GM13976 (cell line): ENCODE data around the gene CLEC4G.
A peak's percentile ranks its signal among the peaks of the same experiment; 100 is the strongest.

ENCODE experiments used
- DNase-seq: peaks from one replicate; pipeline ENCODE4 v3.0.0; 2012; ENCODE audit warnings: low spot score
- in situ Hi-C: fragments of 300-500 bp; cut with MboI; formaldehyde crosslinking; loops from one replicate; pipeline ENCODE4 v1.12.0; 2022; ENCODE audit warnings: low sequenced_read_pairs, mixed read lengths, inconsistent platforms; ENCODE audit not compliant: unreplicated experiment
- TF ChIP-seq, protein P1 (sequence below): IDR thresholded peaks from 2 replicates; pipeline ENCODE4 v1.5.1; 2012; ENCODE audit warnings: borderline replicate concordance, mild to moderate bottlenecking; ENCODE audit not compliant: insufficient read depth; ENCODE audit errors: extremely low read depth, missing control alignments, control extremely low read depth

Gene CLEC4G

DNA sequence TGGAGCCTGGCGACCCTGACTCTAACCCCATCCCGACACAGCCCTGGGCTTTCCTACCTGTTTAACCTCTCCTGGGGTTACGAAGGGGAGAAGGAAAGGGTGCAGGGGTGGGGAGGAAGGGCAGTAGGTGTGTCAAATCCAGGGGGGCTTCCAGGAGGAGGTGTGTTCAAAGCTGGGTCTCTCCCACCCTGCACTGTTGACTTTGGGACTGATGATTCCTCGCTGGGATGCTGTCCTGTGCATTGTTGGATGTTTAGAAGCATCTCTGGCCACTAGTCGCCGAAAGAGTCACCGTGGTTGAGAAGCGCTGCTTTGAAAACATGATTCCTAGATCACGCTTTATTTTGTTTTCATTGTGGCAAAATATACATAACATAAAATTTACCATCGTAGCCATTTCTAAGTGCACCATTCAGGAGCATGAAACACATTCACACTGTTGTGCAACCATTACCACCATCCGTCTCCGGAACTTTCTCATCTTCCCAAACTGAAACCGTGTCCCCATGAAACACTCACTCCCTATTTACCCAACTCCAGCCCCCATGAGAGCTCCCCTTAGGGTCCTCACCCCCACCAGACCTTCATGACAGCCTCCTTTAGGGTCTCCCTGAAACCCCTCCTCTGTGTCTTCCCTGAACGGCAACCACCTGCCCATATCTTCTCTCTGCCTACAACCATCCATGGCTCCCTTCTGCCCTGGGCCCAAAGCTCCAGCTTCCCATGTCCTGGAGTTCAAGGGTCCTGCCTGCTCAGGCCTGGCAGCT, 25.5 kb downstream of the CLEC4G start:
- TF ChIP-seq, protein P1, sequence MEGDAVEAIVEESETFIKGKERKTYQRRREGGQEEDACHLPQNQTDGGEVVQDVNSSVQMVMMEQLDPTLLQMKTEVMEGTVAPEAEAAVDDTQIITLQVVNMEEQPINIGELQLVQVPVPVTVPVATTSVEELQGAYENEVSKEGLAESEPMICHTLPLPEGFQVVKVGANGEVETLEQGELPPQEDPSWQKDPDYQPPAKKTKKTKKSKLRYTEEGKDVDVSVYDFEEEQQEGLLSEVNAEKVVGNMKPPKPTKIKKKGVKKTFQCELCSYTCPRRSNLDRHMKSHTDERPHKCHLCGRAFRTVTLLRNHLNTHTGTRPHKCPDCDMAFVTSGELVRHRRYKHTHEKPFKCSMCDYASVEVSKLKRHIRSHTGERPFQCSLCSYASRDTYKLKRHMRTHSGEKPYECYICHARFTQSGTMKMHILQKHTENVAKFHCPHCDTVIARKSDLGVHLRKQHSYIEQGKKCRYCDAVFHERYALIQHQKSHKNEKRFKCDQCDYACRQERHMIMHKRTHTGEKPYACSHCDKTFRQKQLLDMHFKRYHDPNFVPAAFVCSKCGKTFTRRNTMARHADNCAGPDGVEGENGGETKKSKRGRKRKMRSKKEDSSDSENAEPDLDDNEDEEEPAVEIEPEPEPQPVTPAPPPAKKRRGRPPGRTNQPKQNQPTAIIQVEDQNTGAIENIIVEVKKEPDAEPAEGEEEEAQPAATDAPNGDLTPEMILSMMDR = no peak
- no peak for DNase-seq
- in situ Hi-C loops = no loop called here

DNA sequence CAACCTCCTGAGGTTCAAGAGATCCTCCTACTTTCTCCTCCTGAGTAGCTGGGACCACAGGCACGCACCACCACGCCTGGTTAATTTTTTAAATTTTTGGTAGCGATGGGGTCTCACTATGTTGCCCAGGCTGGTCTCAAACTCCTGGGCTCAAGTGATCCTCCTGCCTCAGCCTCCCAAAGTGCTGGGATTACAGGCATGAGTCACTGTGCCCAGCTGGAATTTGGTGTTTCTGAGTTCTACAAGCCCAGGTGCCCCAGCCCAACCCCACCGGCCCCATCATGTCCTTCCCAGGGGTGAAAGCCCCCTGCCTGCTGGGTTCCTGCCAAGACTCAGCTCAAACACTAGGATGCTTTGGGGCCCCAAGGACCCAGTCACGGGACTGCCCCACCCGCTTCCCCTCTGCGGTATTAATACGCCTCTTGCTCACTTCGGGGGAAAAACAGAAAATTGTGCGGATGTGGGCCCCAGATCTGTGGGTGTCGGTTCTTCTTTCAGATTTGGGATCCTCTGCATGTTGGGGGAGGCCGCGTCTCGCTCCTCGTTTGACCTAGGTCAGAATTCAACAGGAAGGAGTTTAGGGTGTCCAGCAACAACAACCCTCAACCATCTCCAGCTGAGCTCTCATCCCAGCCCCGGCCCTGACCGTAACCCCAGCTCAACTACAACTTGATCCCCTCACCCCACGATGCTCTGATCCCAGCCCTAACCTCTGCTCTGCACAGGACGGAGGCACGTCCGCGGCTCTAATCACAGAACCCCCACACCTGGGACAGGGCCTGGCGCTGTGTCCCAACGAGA, 26.3 kb downstream of the CLEC4G start:
- TF ChIP-seq, protein P1 = no peak
- DNase-seq = peak; percentile 80
- in situ Hi-C loops = no loop called here

- in situ Hi-C loops = no loop called here
- TF ChIP-seq, protein P1 = no peak
- DNase-seq = no peak
Observed at GRCh38 chr19:7704280-7705060, 27.4 kb downstream of the CLEC4G start.

GRCh38 chr19:7703332-7703731, 28.6 kb downstream of the CLEC4G start:
- in situ Hi-C loops = no loop called here
- TF ChIP-seq, protein P1 = no peak

GRCh38 chr19:7701654-7702457, 30.1 kb downstream of the CLEC4G start, which contains the start of gene FCER2:
Gene FCER2 (minus strand): TSS chr19:7702131. CDS start chr19:7699760, 2,371 bp downstream.
- TF ChIP-seq, protein P1 = no peak
- in situ Hi-C loops = no loop called here
- DNase-seq = peak; percentile 79

More at GRCh38 chr19:7703332-7703731, 28.6 kb downstream of the CLEC4G start:
- DNase-seq = no peak
